Prostate gland (tissue), 2 donors: Measurements from ENCODE around the gene ADAMTS2. TPM values are rescaled to one million over a fixed set of nuclear protein-coding genes. Genes with fewer than 3 reads are reported as not detected.

Experiments
- DNase-seq: peaks from one replicate; pipeline ENCODE4 v3.0.0-alpha.2; 2019; ENCODE audit warnings: low spot score
- H3K27ac ChIP-seq, 2 donors: fragments of 200-600 bp; sonication (generic); 2 replicates each; pipeline ENCODE4 v1.5.1; 2017 to 2019
- H3K27me3 ChIP-seq: fragments of 200-600 bp; sonication (generic); replicated peaks from 2 replicates; pipeline ENCODE4 v1.5.1; 2019; ENCODE audit not compliant: insufficient read depth
- H3K36me3 ChIP-seq, 2 donors: fragments of 200-600 bp; sonication (generic); 1 replicate in 1 of 2; 2 replicates in 1 of 2; pipeline versions ENCODE4 v1.5.1 to v1.8.1; 2017 to 2019
- H3K4me1 ChIP-seq: fragments of 200-600 bp; sonication (generic); replicated peaks from 2 replicates; pipeline ENCODE4 v1.5.1; 2019
- H3K4me3 ChIP-seq, 2 donors: fragments of 200-600 bp; sonication (generic); 2 replicates each; pipeline ENCODE4 v1.5.1; 2017 to 2019
- H3K9me3 ChIP-seq: fragments of 200-600 bp; sonication (generic); 2 replicates; pipeline ENCODE4 v1.5.1; 2017
- CTCF ChIP-seq, 4 experiments: fragments of 200-600 bp in 2 of 4; fragments of 450-650 bp in 2 of 4; sonication (generic) in 2 of 4; IDR thresholded peaks; 1 replicate in 3 of 4; 2 replicates in 1 of 4; pipeline ENCODE4 v1.5.1; 2016 to 2019; ENCODE audit warnings: antibody characterized with exemption in 4 of 4, mild to moderate bottlenecking in 2 of 4, moderate library complexity in 2 of 4
- POLR2A ChIP-seq: fragments of 450-650 bp; IDR thresholded peaks from one replicate; pipeline ENCODE4 v1.6.1; 2016; ENCODE audit warnings: antibody characterized with exemption, mild to moderate bottlenecking
- POLR2AphosphoS5 ChIP-seq: sonication (generic); formaldehyde crosslinking; IDR thresholded peaks from one replicate; pipeline ENCODE4 v1.6.1; 2017; ENCODE audit warnings: antibody characterized with exemption
- WGBS: methylation state at CpG from one replicate; pipeline ENCODE4 v1.1.5; 2018; 5-methylcytosine and 5-hydroxymethylcytosine counted together
- intact Hi-C: fragments of 100-400 bp; cut with DNase I; formaldehyde crosslinking; loops from one replicate; pipeline ENCODE4 v1.14.2; 2022
- total RNA-seq, 2 donors: library from RNA; depleted of rRNA; stranded (reverse); fragments of >200 nt; gene quantifications; one replicate each; pipeline ENCODE4 v1.1.0, GENCODE V29; 2016

ADAMTS2 gene
- total RNA-seq, 2 donors from 2014 or later = 2.0 to 20.3 TPM

GRCh38 chr5:179195561-179196404, 149.5 kb downstream of the ADAMTS2 start:
- Histone ChIP-seq H3K9me3 (no peaks in the 10 kb centered on the region), H3K4me1 (no peaks in the 10 kb centered on the region), H3K27ac (no peak overlapping the region), H3K4me3 (no peak overlapping the region), H3K27me3 (no peaks in the 10 kb centered on the region), H3K36me3 (no peaks in the 10 kb centered on the region)
- TF ChIP-seq CTCF (IDR thresholded peaks at IDR 0.05) (no peak), POLR2A (no peak), POLR2AphosphoS5 (no peak)
- WGBS = 59% methylated on average over 36 of the region's 36 CpGs
- no peak for DNase-seq
- intact Hi-C loops = no loop called here

GRCh38 chr5:179194941-179195381, 150.3 kb downstream of the ADAMTS2 start:
- H3K27ac ChIP-seq = no peak overlapping the region
- TF ChIP-seq CTCF (IDR thresholded peaks at IDR 0.05) (no peak), POLR2AphosphoS5 (no peak), POLR2A (no peak)
- no peaks in the 10 kb centered on the region for H3K9me3 ChIP-seq
- intact Hi-C loops = no loop called here
- no peaks in the 10 kb centered on the region for H3K36me3 ChIP-seq
- 93% methylated on average over 19 of the region's 19 CpGs for WGBS
- H3K27me3 ChIP-seq = no peaks in the 10 kb centered on the region
- H3K4me1 ChIP-seq = no peaks in the 10 kb centered on the region
- DNase-seq = no peak
- no peak overlapping the region for H3K4me3 ChIP-seq

GRCh38 chr5:179194201-179194910, 150.9 kb downstream of the ADAMTS2 start:
- Histone ChIP-seq H3K4me3 (no peak overlapping the region), H3K27me3 (no peaks in the 10 kb centered on the region), H3K4me1 (no peaks in the 10 kb centered on the region), H3K36me3 (no peaks in the 10 kb centered on the region), H3K27ac (no peak overlapping the region), H3K9me3 (no peaks in the 10 kb centered on the region)
- TF ChIP-seq CTCF (IDR thresholded peaks at IDR 0.05) (no peak), POLR2AphosphoS5 (no peak), POLR2A (no peak)
- intact Hi-C loops = no loop called here
- no peak for DNase-seq
- WGBS = 82% methylated on average over 15 of the region's 15 CpGs

GRCh38 chr5:179193746-179194145, 151.5 kb downstream of the ADAMTS2 start:
- no peaks in the 10 kb centered on the region for H3K9me3 ChIP-seq
- no peak overlapping the region for H3K27ac ChIP-seq
- DNase-seq = no peak
- H3K36me3 ChIP-seq = no peaks in the 10 kb centered on the region
- no peaks in the 10 kb centered on the region for H3K27me3 ChIP-seq
- H3K4me1 ChIP-seq = no peaks in the 10 kb centered on the region
- WGBS = 94% methylated on average over 11 of the region's 11 CpGs
- TF ChIP-seq POLR2AphosphoS5 (no peak), CTCF (IDR thresholded peaks at IDR 0.05) (no peak)
- H3K4me3 ChIP-seq = no peak overlapping the region
- intact Hi-C loops = no loop called here
